K562 (cell line): ENCODE data around the gene SLC26A6. TPM values are rescaled to one million over a fixed set of nuclear protein-coding genes. Genes with fewer than 3 reads are reported as not detected.

ENCODE experiments used
- ATAC-seq: fragments of 200-7000 bp; cut with Tn5 transposase; 3 replicates; pipeline ENCODE4 v1.9.1; 2020; ENCODE audit warnings: moderate library complexity
- BruUV-seq: library from RNA; stranded (reverse); fragments of 400-500 nt; replicated peaks from 2 replicates; lab custom pipeline; 2021; lab: Mats Ljungman, UMichigan
- CTCF ChIA-PET: fragments of 300-600 bp; formaldehyde crosslinking; extraction: SDS; loops from one replicate; lab custom pipeline; 2021; ENCODE audit warnings: low intra/inter-chr PET ratio; lab: Yijun Ruan, JAX
- POLR2A ChIA-PET: fragments of 300-600, 350-650 bp; sonication (Branson Sonifier 250); formaldehyde crosslinking; extraction: SDS; loops from one replicate; lab custom pipeline; 2021; ENCODE audit warnings: antibody characterized with exemption, inconsistent platforms; lab: Yijun Ruan, JAX
- DNase-seq, 4 experiments: peaks; one replicate each; pipeline versions ENCODE4 v3.0.0 to v3.0.0-alpha.2; 2011 to 2018; ENCODE audit warnings: low spot score in 3 of 4, mixed read lengths in 3 of 4; ENCODE audit errors: extremely low read depth in 1 of 4
- FAIRE-seq: peaks from 2 replicates; lab custom pipeline; 2011; peaks lifted over from hg19 to GRCh38; lab: Jason Lieb, UNC
- H2AFZ ChIP-seq: 2 replicates; pipeline ENCODE4 v1.6.0; 2011; ENCODE audit warnings: low read depth, low read length, control low read depth, inconsistent platforms
- H3K27ac ChIP-seq: fragments of 200-600 bp; 3 replicates; pipeline ENCODE4 v1.8.0; 2011; ENCODE audit warnings: low read depth, mild to moderate bottlenecking, control low read depth, inconsistent platforms, low read length, moderate library complexity, mixed read lengths; ENCODE audit errors: extremely low read depth
- H3K27me3 ChIP-seq, 2 experiments: fragments of 300-600 bp in 1 of 2; 2 replicates in 1 of 2; 3 replicates in 1 of 2; pipeline versions ENCODE4 v1.6.0 to v1.8.0; 2011; ENCODE audit warnings: inconsistent platforms in 2 of 2, low read length in 2 of 2, mild to moderate bottlenecking in 1 of 2, mixed read lengths in 1 of 2, moderate library complexity in 1 of 2; ENCODE audit not compliant: control insufficient read depth in 2 of 2, insufficient read depth in 2 of 2
- H3K36me3 ChIP-seq: fragments of 300-600 bp; 3 replicates; pipeline ENCODE4 v1.8.0; 2011; ENCODE audit warnings: mild to moderate bottlenecking, low read length, inconsistent platforms; ENCODE audit not compliant: control insufficient read depth, insufficient read depth
- H3K4me1 ChIP-seq, 2 experiments: fragments of 200-600 bp in 1 of 2; replicated peaks in 1 of 2; 2 replicates in 1 of 2; 3 replicates in 1 of 2; pipeline versions ENCODE4 v1.5.1 to v1.8.0; 2011; ENCODE audit warnings: inconsistent platforms in 2 of 2, low read length in 2 of 2, mild to moderate bottlenecking in 1 of 2, mixed read lengths in 1 of 2, moderate library complexity in 1 of 2; ENCODE audit not compliant: control insufficient read depth in 2 of 2, insufficient read depth in 2 of 2
- H3K4me2 ChIP-seq: 2 replicates; pipeline ENCODE4 v1.6.1; 2011; ENCODE audit warnings: low read length, control low read depth, inconsistent platforms, mixed read lengths; ENCODE audit not compliant: insufficient read depth
- H3K4me3 ChIP-seq: fragments of 200-600 bp; sonication (generic), shearing (Covaris generic); 2 replicates; pipeline ENCODE4 v1.5.1; 2016; ENCODE audit warnings: control low read depth, inconsistent platforms
- H3K79me2 ChIP-seq: fragments of 200-600 bp; 3 replicates; pipeline ENCODE4 v1.8.0; 2011; ENCODE audit warnings: low read length, inconsistent platforms; ENCODE audit not compliant: control insufficient read depth, insufficient read depth
- H3K9ac ChIP-seq, 2 experiments: 2 replicates each; pipeline versions ENCODE4 v1.6.0 to v1.6.1; 2011; ENCODE audit warnings: low read depth in 2 of 2, low read length in 2 of 2, control low read depth in 1 of 2, inconsistent platforms in 1 of 2, mild to moderate bottlenecking in 1 of 2, mixed read lengths in 1 of 2; ENCODE audit not compliant: insufficient read depth in 1 of 2
- H3K9me1 ChIP-seq: one replicate; pipeline ENCODE4 v1.6.0; 2011; ENCODE audit warnings: inconsistent platforms, mild to moderate bottlenecking, low read length, moderate library complexity; ENCODE audit not compliant: control insufficient read depth, insufficient read depth
- H3K9me3 ChIP-seq: replicated peaks from 2 replicates; pipeline ENCODE4 v1.5.1; 2011; ENCODE audit warnings: low read depth, low read length, inconsistent platforms; ENCODE audit not compliant: control insufficient read depth, insufficient read depth
- H4K20me1 ChIP-seq: replicated peaks from 2 replicates; pipeline ENCODE4 v1.6.1; 2011; ENCODE audit warnings: low read length, inconsistent platforms, mixed read lengths; ENCODE audit not compliant: control insufficient read depth, insufficient read depth
- ASH1L ChIP-seq: fragments of 450-650 bp; IDR thresholded peaks from 2 replicates; pipeline ENCODE4 v1.6.1; 2018; ENCODE audit warnings: borderline replicate concordance, mild to moderate bottlenecking, low read depth; ENCODE audit not compliant: partially characterized antibody
- CTCF ChIP-seq, 3 experiments: IDR thresholded peaks in 2 of 3; conservative IDR thresholded peaks in 1 of 3; 2 replicates each; pipeline ENCODE4 v1.5.1; 2011 to 2012; ENCODE audit warnings: low read length in 3 of 3, mild to moderate bottlenecking in 3 of 3, control low read depth in 2 of 3, improper control_type of control experiment in 1 of 3, inconsistent platforms in 1 of 3, low read depth in 1 of 3, mixed read lengths in 1 of 3, moderate library complexity in 1 of 3; ENCODE audit not compliant: insufficient read depth in 2 of 3
- E2F5 ChIP-seq: sonication (generic); formaldehyde crosslinking; IDR thresholded peaks from 2 replicates; pipeline ENCODE4 v1.8.0; 2022; ENCODE audit warnings: mild to moderate bottlenecking, missing genetic modification reagents
- EHMT2 ChIP-seq: fragments of 450-650 bp; IDR thresholded peaks from 2 replicates; pipeline ENCODE4 v1.6.1; 2018; ENCODE audit warnings: antibody characterized with exemption
- ELF2 ChIP-seq: fragments of 250-450 bp; sonication (Bioruptor Pico); IDR thresholded peaks from 2 replicates; pipeline ENCODE4 v1.5.0; 2021; ENCODE audit warnings: mild to moderate bottlenecking
- ELF4 ChIP-seq: fragments of 450-650 bp; formaldehyde crosslinking; IDR thresholded peaks from 2 replicates; pipeline ENCODE4 v1.4.0; 2022; ENCODE audit warnings: missing genetic modification characterization
- ESRRB ChIP-seq: fragments of 250-450 bp; sonication (Bioruptor Pico); IDR thresholded peaks from 2 replicates; pipeline ENCODE4 v1.5.0; 2020; ENCODE audit warnings: mild to moderate bottlenecking, moderate library complexity, borderline replicate concordance
- ETS2 ChIP-seq: IDR thresholded peaks from 2 replicates; pipeline ENCODE4 v1.6.1; 2016; ENCODE audit warnings: borderline replicate concordance, missing genetic modification characterization, mild to moderate bottlenecking, moderate library complexity, missing compliant biosample characterization; ENCODE audit not compliant: poor library complexity, severe bottlenecking
- FOXK1 ChIP-seq: sonication (generic); formaldehyde crosslinking; IDR thresholded peaks from 2 replicates; pipeline ENCODE4 v1.8.0; 2022; ENCODE audit warnings: missing genetic modification reagents, mild to moderate bottlenecking, borderline replicate concordance
- GATAD2A ChIP-seq: fragments of 450-650 bp; IDR thresholded peaks from 2 replicates; pipeline ENCODE4 v1.6.1; 2017
- HDAC6 ChIP-seq: IDR thresholded peaks from 2 replicates; pipeline ENCODE4 v1.6.1; 2012; ENCODE audit warnings: low read depth, mild to moderate bottlenecking, control low read depth, inconsistent platforms, low read length, moderate library complexity
- NFIC ChIP-seq: fragments of 450-650 bp; IDR thresholded peaks from 2 replicates; pipeline ENCODE4 v1.6.1; 2017; ENCODE audit warnings: mild to moderate bottlenecking, inconsistent platforms
- POLR2AphosphoS2 ChIP-seq: IDR thresholded peaks from 2 replicates; pipeline ENCODE4 v1.6.1; 2012; ENCODE audit warnings: low read length, improper control_type of control experiment
- SAFB2 ChIP-seq: fragments of 200-400 bp; formaldehyde crosslinking; IDR thresholded peaks from 2 replicates; pipeline ENCODE4 v1.6.1; 2018; ENCODE audit warnings: borderline replicate concordance, low read length, low read depth, moderate library complexity; ENCODE audit not compliant: severe bottlenecking
- SRF ChIP-seq, 2 experiments: fragments of 250-450, 450-650 bp in 1 of 2; sonication (Bioruptor Pico) in 1 of 2; sonication (generic) in 1 of 2; formaldehyde crosslinking; IDR thresholded peaks; 2 replicates each; pipeline versions ENCODE4 v1.5.0 to v1.5.1; 2020 to 2022; ENCODE audit warnings: mild to moderate bottlenecking in 1 of 2, missing genetic modification reagents in 1 of 2
- ZNF124 ChIP-seq: sonication (generic); formaldehyde crosslinking; IDR thresholded peaks from 2 replicates; pipeline ENCODE4 v1.8.1; 2022; ENCODE audit warnings: missing genetic modification reagents
- ZNF324 ChIP-seq: fragments of 250-450 bp; sonication (Bioruptor Pico); IDR thresholded peaks from 2 replicates; pipeline ENCODE4 v1.4.0; 2020; ENCODE audit warnings: mild to moderate bottlenecking
- WGBS: fragments of 100-300 bp; shearing (Covaris generic); methylation state at CpG from one replicate; pipeline ENCODE4 v1.1.6; 2016; ENCODE audit warnings: low coverage, mixed read lengths; ENCODE audit not compliant: insufficient coverage; ENCODE audit errors: missing lambda C conversion rate; 5-methylcytosine and 5-hydroxymethylcytosine counted together
- in situ Hi-C: fragments of 300-500 bp; cut with MboI; formaldehyde crosslinking; loops from 4 replicates; pipeline ENCODE4 v1.15.0; 2018; ENCODE audit warnings: inconsistent platforms, mixed read lengths
- intact Hi-C: fragments of 100-400 bp; cut with micrococcal nuclease; formaldehyde crosslinking; loops from 2 replicates; pipeline ENCODE4 v1.14.2; 2022
- polyA plus RNA-seq, 8 experiments: library from polyadenylated mRNA; depleted of rRNA in 4 of 8; stranded (reverse) in 5 of 8; unstranded in 3 of 8; fragments of >200 nt; fragmentation: Nextera tagmentation in 2 of 8; fragmentation: Illumina TruSeq in 1 of 8; extraction: Ambion mirVana in 2 of 8; extraction: Trizol in 1 of 8; gene quantifications; 2 replicates each; pipeline versions ENCODE4 v1.2.1 to v1.2.3, GENCODE V29; 2011 to 2014; ENCODE audit warnings: inconsistent platforms in 1 of 8, missing spikeins in 1 of 8
- total RNA-seq, 7 experiments: library from RNA; depleted of rRNA in 6 of 7; stranded (reverse); fragments of >200 nt in 6 of 7; fragmentation: Illumina TruSeq in 2 of 7; extraction: Trizol in 2 of 7; gene quantifications; 2 replicates each; pipeline versions ENCODE4 v1.2.1 to v1.2.3, GENCODE V29; 2011 to 2021; ENCODE audit warnings: low replicate concordance in 1 of 7

The SLC26A6 gene
- total and polyA plus RNA-seq, 9 of the 15 experiments (the other 6 are each of a cell fraction or from before 2014, with no cell fraction given), result 2.1 to 27.2 (median 14.8) TPM

- TF ChIP-seq E2F5 (CRISPR knock-in tag) (no peak), POLR2AphosphoS2 (no peak), CTCF (IDR thresholded peaks at IDR 0.05 in 2 of 3, conservative IDR thresholded peaks at IDR 0.05 in 1 of 3; ENCODE audit: insufficient read depth in 2 of 3, low read depth in 1 of 3, low read length in 3 of 3) (no peak)
Observed at GRCh38 chr3:48678056-48678455, 42.8 kb upstream of the SLC26A6 start (continued).

GRCh38 chr3:48674505-48674904 lies 39.2 kb upstream of the SLC26A6 start:
- in situ Hi-C loops, result no loop called here
- intact Hi-C loops, result no loop called here
- no peak for ATAC-seq
- H3K9me1 ChIP-seq, result no peaks in the 10 kb centered on the region
- FAIRE-seq, result no peak
- no peak for DNase-seq
- H3K4me2 ChIP-seq, result no peak overlapping the region
- H2AFZ ChIP-seq, result no peak overlapping the region
- peaks cover 29% of the 10 kb centered on the region; the same call in 2 of the 3 replicates for H3K36me3 ChIP-seq
- ChIA-PET POLR2A (interaction anchor here (1.3 kb wide), 1 partner anchor 12 kb away, joined by 5 read pairs; the partner anchor contains the start of gene CELSR3), CTCF (no interaction called here)
- H3K4me1 ChIP-seq, result no peaks in the 10 kb centered on the region; a peak in 1 of 5 replicates
- no peaks in the 10 kb centered on the region for H3K9me3 ChIP-seq
- 92% methylated on average over 8 of the region's 9 CpGs for WGBS
- no peaks in the 10 kb centered on the region for H3K27me3 ChIP-seq
- TF ChIP-seq ESRRB (CRISPR knock-in tag), result no peak
- no peak for TF ChIP-seq ELF4 (CRISPR knock-in tag)
- TF ChIP-seq SRF (CRISPR knock-in tag; IDR thresholded peaks at IDR 0.05), result no peak
- no peak for TF ChIP-seq EHMT2
- no peak for TF ChIP-seq SAFB2
- TF ChIP-seq ZNF124 (CRISPR knock-in tag), result no peak
- TF ChIP-seq ELF2 (CRISPR knock-in tag), result no peak
- TF ChIP-seq ZNF324 (CRISPR knock-in tag), result no peak
- no peak for TF ChIP-seq FOXK1 (CRISPR knock-in tag)
- no peak for TF ChIP-seq HDAC6
- no peak for TF ChIP-seq GATAD2A
- no peak for TF ChIP-seq ASH1L
- TF ChIP-seq NFIC, result no peak
- TF ChIP-seq ETS2 (tag), result no peak
- no peak overlapping the region for H3K27ac ChIP-seq
- H3K9ac ChIP-seq, result no peak overlapping the region
- H3K79me2 ChIP-seq, result no peaks in the 10 kb centered on the region
- H4K20me1 ChIP-seq, result no peaks in the 10 kb centered on the region
- no peak overlapping the region for H3K4me3 ChIP-seq
- BruUV-seq, result no TSS peak
